K562 (cell line): ENCODE measurements around the gene ABHD4.

ENCODE experiments used
- ARNT ChIP-seq, 2 experiments: fragments of 450-650 bp; IDR thresholded peaks; 2 replicates each; pipeline ENCODE4 v1.6.1; 2016; ENCODE audit warnings: mild to moderate bottlenecking in 1 of 2
- EGR1 ChIP-seq: fragments of 450-650 bp; conservative IDR thresholded peaks from 2 replicates; pipeline ENCODE4 v1.6.1; 2017; ENCODE audit warnings: mild to moderate bottlenecking
- HNRNPK ChIP-seq: fragments of 200-400 bp; formaldehyde crosslinking; IDR thresholded peaks from one replicate; pipeline ENCODE4 v1.6.1; 2018; ENCODE audit warnings: mild to moderate bottlenecking, low read depth, low read length; ENCODE audit not compliant: poor library complexity, severe bottlenecking
- MXI1 ChIP-seq: IDR thresholded peaks from 2 replicates; pipeline ENCODE4 v1.6.1; 2011; ENCODE audit warnings: low read depth, mild to moderate bottlenecking, improper control_type of control experiment, low read length
- SMARCC2 ChIP-seq: fragments of 450-650 bp; IDR thresholded peaks from 2 replicates; pipeline ENCODE4 v1.6.1; 2017; ENCODE audit warnings: antibody characterized with exemption, moderate library complexity, mild to moderate bottlenecking, low read depth
- SMC3 ChIP-seq: conservative IDR thresholded peaks from 2 replicates; pipeline ENCODE4 v1.6.1; 2011; ENCODE audit warnings: low read depth, low read length, improper control_type of control experiment; ENCODE audit not compliant: insufficient read depth
- THRAP3 ChIP-seq: fragments of 450-650 bp; IDR thresholded peaks from 2 replicates; pipeline ENCODE4 v1.6.1; 2016; ENCODE audit warnings: mild to moderate bottlenecking, inconsistent platforms, borderline replicate concordance
- ZNF23 ChIP-seq: fragments of 250-450 bp; sonication (Bioruptor Pico); IDR thresholded peaks from 2 replicates; pipeline ENCODE4 v1.4.0; 2020; ENCODE audit warnings: mild to moderate bottlenecking
- ZNF778 ChIP-seq: fragments of 450-650 bp; formaldehyde crosslinking; IDR thresholded peaks from 2 replicates; pipeline ENCODE4 v1.4.0; 2020; ENCODE audit warnings: mild to moderate bottlenecking, moderate library complexity
- TF ChIP-seq, protein P1 (sequence below), 3 experiments: IDR thresholded peaks in 2 of 3; conservative IDR thresholded peaks in 1 of 3; 2 replicates each; pipeline ENCODE4 v1.5.1; 2011 to 2012; ENCODE audit warnings: low read length in 3 of 3, mild to moderate bottlenecking in 3 of 3, control low read depth in 2 of 3, improper control_type of control experiment in 1 of 3, inconsistent platforms in 1 of 3, low read depth in 1 of 3, mixed read lengths in 1 of 3, moderate library complexity in 1 of 3; ENCODE audit not compliant: insufficient read depth in 2 of 3
- TF ChIP-seq, protein P2 (sequence below): fragments of 450-650 bp; IDR thresholded peaks from 2 replicates; pipeline ENCODE4 v1.6.1; 2016; ENCODE audit warnings: low read depth

DNA sequence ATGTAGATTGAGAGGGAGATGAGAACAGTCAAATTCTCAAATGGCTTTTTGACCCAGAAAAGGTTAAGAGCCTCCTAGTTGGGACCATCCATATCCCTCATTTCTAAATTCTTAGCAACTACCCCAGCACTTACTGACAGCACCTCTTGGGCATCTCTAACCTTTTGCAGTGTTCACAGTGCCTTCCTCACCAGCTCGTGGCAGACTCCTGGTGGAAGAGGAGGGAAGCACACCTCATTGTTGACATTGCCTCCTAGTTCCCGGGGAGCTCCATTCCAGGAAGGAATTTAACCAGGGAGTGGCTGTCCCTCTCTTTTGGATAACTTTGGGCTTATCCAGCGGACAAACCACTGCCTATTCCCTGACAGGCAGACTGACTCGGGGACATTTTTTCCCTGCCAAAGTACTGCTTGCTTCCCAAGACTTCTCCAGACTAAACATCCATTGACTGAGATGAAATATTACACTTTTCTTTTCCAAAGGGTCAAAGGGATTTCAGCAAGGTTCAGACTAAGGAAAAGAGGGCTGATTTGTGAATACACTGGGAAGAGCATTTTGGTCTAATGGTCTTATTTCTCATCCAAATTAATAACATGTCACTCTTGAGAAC lies 55.0 kb downstream of the ABHD4 start:
- TF ChIP-seq THRAP3 (no peak), EGR1 (no peak), MXI1 (no peak), HNRNPK (no peak), SMARCC2 (no peak), ZNF23 (no peak), ZNF778 (CRISPR knock-in tag) (no peak), ARNT (IDR thresholded peaks at IDR 0.05) (no peak), SMC3 (peak; percentile 85)
- TF ChIP-seq, protein P1, sequence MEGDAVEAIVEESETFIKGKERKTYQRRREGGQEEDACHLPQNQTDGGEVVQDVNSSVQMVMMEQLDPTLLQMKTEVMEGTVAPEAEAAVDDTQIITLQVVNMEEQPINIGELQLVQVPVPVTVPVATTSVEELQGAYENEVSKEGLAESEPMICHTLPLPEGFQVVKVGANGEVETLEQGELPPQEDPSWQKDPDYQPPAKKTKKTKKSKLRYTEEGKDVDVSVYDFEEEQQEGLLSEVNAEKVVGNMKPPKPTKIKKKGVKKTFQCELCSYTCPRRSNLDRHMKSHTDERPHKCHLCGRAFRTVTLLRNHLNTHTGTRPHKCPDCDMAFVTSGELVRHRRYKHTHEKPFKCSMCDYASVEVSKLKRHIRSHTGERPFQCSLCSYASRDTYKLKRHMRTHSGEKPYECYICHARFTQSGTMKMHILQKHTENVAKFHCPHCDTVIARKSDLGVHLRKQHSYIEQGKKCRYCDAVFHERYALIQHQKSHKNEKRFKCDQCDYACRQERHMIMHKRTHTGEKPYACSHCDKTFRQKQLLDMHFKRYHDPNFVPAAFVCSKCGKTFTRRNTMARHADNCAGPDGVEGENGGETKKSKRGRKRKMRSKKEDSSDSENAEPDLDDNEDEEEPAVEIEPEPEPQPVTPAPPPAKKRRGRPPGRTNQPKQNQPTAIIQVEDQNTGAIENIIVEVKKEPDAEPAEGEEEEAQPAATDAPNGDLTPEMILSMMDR (IDR thresholded peaks at IDR 0.05 in 2 of 3, conservative IDR thresholded peaks at IDR 0.05 in 1 of 3; ENCODE audit: insufficient read depth in 2 of 3, low read depth in 1 of 3, low read length in 3 of 3) = peak; percentile 85 to 86 (median 86)
- TF ChIP-seq, protein P2, sequence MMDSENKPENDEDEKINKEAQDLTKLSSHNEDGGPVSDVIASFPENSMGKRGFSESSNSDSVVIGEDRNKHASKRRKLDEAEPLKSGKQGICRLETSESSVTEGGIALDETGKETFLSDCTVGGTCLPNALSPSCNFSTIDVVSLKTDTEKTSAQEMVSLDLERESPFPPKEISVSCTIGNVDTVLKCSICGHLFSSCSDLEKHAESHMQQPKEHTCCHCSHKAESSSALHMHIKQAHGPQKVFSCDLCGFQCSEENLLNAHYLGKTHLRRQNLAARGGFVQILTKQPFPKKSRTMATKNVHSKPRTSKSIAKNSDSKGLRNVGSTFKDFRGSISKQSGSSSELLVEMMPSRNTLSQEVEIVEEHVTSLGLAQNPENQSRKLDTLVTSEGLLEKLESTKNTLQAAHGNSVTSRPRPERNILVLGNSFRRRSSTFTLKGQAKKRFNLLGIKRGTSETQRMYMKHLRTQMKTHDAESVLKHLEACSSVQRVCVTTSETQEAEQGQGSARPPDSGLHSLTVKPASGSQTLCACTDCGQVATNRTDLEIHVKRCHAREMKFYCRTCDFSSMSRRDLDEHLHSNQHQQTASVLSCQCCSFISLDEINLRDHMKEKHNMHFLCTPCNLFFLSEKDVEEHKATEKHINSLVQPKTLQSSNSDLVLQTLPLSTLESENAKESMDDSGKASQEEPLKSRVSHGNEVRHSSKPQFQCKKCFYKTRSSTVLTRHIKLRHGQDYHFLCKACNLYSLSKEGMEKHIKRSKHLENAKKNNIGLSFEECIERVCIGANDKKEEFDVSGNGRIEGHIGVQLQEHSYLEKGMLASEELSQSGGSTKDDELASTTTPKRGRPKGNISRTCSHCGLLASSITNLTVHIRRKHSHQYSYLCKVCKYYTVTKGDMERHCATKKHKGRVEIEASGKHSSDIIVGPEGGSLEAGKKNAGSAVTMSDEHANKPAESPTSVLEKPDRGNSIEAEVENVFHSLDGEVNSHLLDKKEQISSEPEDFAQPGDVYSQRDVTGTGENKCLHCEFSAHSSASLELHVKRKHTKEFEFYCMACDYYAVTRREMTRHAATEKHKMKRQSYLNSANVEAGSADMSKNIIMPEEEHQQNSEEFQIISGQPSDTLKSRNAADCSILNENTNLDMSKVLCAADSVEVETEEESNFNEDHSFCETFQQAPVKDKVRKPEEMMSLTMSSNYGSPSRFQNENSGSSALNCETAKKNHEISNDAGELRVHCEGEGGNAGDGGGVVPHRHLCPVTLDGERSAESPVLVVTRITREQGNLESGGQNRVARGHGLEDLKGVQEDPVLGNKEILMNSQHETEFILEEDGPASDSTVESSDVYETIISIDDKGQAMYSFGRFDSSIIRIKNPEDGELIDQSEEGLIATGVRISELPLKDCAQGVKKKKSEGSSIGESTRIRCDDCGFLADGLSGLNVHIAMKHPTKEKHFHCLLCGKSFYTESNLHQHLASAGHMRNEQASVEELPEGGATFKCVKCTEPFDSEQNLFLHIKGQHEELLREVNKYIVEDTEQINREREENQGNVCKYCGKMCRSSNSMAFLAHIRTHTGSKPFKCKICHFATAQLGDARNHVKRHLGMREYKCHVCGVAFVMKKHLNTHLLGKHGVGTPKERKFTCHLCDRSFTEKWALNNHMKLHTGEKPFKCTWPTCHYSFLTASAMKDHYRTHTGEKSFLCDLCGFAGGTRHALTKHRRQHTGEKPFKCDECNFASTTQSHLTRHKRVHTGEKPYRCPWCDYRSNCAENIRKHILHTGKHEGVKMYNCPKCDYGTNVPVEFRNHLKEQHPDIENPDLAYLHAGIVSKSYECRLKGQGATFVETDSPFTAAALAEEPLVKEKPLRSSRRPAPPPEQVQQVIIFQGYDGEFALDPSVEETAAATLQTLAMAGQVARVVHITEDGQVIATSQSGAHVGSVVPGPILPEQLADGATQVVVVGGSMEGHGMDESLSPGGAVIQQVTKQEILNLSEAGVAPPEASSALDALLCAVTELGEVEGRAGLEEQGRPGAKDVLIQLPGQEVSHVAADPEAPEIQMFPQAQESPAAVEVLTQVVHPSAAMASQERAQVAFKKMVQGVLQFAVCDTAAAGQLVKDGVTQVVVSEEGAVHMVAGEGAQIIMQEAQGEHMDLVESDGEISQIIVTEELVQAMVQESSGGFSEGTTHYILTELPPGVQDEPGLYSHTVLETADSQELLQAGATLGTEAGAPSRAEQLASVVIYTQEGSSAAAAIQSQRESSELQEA = no peak
